Panc1 (cell line): Measurements from ENCODE around the gene CASP9. TPM values are rescaled to one million over a fixed set of nuclear protein-coding genes. Genes with fewer than 3 reads are reported as not detected.

ENCODE experiments used
- ATAC-seq: fragments of 200-7000 bp; cut with Tn5 transposase; 2 replicates; pipeline ENCODE4 v1.9.1; 2020; ENCODE audit warnings: mild to moderate bottlenecking, moderate library complexity
- BruUV-seq: library from RNA; stranded (reverse); fragments of 400-500 nt; replicated peaks from 2 replicates; lab custom pipeline; 2021; lab: Mats Ljungman, UMichigan
- CTCF ChIA-PET: fragments of 300-600 bp; sonication (Branson Sonifier 250); formaldehyde crosslinking; loops from one replicate; lab custom pipeline; 2022; ENCODE audit warnings: antibody characterized with exemption; lab: Charles Lee
- POLR2A ChIA-PET: fragments of 300-600 bp; sonication (Branson Sonifier 250); formaldehyde crosslinking; loops from one replicate; lab custom pipeline; 2022; ENCODE audit warnings: antibody characterized with exemption; lab: Charles Lee
- DNase-seq: peaks from one replicate; pipeline ENCODE4 v3.0.0-alpha.2; 2010; ENCODE audit warnings: low read depth, low spot score
- H3K27ac ChIP-seq: 2 replicates; pipeline ENCODE4 v1.5.1; 2011; ENCODE audit warnings: mild to moderate bottlenecking, low read length, inconsistent platforms
- H3K27me3 ChIP-seq: fragments of 200-500 bp; sonication (Bioruptor generic); 2 replicates; pipeline ENCODE4 v1.6.0; 2014; ENCODE audit warnings: low read length, inconsistent platforms; ENCODE audit not compliant: control insufficient read depth, insufficient read depth
- H3K36me3 ChIP-seq: fragments of 200-500 bp; sonication (Bioruptor generic); 2 replicates; pipeline ENCODE4 v1.5.1; 2014; ENCODE audit warnings: inconsistent platforms, mild to moderate bottlenecking, low read length, moderate library complexity; ENCODE audit not compliant: control insufficient read depth, insufficient read depth
- H3K4me1 ChIP-seq: 2 replicates; pipeline ENCODE4 v1.5.1; 2011; ENCODE audit warnings: inconsistent platforms, mild to moderate bottlenecking, low read length, moderate library complexity; ENCODE audit not compliant: control insufficient read depth, insufficient read depth
- H3K4me3 ChIP-seq, 2 experiments: 2 replicates each; pipeline ENCODE4 v1.5.1; 2011 to 2012; ENCODE audit warnings: low read depth in 2 of 2, low read length in 2 of 2, mild to moderate bottlenecking in 2 of 2, inconsistent platforms in 1 of 2, moderate library complexity in 1 of 2
- H3K9me3 ChIP-seq: fragments of 200-500 bp; sonication (Bioruptor generic); 2 replicates; pipeline ENCODE4 v1.5.1; 2014; ENCODE audit warnings: low read depth, mild to moderate bottlenecking, inconsistent platforms, low read length, moderate library complexity; ENCODE audit not compliant: control insufficient read depth, insufficient read depth
- POLR2AphosphoS5 ChIP-seq: IDR thresholded peaks from 2 replicates; pipeline ENCODE4 v1.6.1; 2012; ENCODE audit warnings: mild to moderate bottlenecking, low read depth, low read length, moderate library complexity
- SIN3A ChIP-seq: IDR thresholded peaks from 2 replicates; pipeline ENCODE4 v1.6.1; 2012; ENCODE audit warnings: low read depth, mild to moderate bottlenecking, low read length, moderate library complexity, borderline replicate concordance; ENCODE audit not compliant: insufficient read depth
- TCF7L2 ChIP-seq: IDR thresholded peaks from 2 replicates; pipeline ENCODE4 v1.6.1; 2011; ENCODE audit warnings: mild to moderate bottlenecking, low read depth, low read length, inconsistent platforms
- in situ Hi-C: cut with HindIII; loops from 2 replicates; pipeline ENCODE4 v1.10.0; 2016; ENCODE audit warnings: low sequenced_read_pairs, low pct_unique_long_range_greater_than_20kb
- intact Hi-C: fragments of 100-400 bp; cut with micrococcal nuclease; formaldehyde crosslinking; loops from one replicate; pipeline ENCODE4 v1.10.0; 2022; ENCODE audit not compliant: unreplicated experiment
- total RNA-seq: library from RNA; stranded (reverse); gene quantifications from one replicate; pipeline ENCODE4 v1.2.1, GENCODE V29; 2021; ENCODE audit not compliant: unreplicated experiment
- TF ChIP-seq, protein P1 (sequence below), 2 experiments: IDR thresholded peaks; 2 replicates each; pipeline ENCODE4 v1.6.1; 2011 to 2012; ENCODE audit warnings: low read depth in 2 of 2, control low read depth in 1 of 2, low read length in 1 of 2, mild to moderate bottlenecking in 1 of 2, moderate library complexity in 1 of 2; ENCODE audit not compliant: insufficient read depth in 1 of 2
- TF ChIP-seq, protein P2 (sequence below): fragments of 450-650 bp; IDR thresholded peaks from 2 replicates; pipeline ENCODE4 v1.5.1; 2017; ENCODE audit warnings: mild to moderate bottlenecking

Gene CASP9
- total RNA-seq, 1 experiment from 2014 or later = 7.5 TPM

DNA sequence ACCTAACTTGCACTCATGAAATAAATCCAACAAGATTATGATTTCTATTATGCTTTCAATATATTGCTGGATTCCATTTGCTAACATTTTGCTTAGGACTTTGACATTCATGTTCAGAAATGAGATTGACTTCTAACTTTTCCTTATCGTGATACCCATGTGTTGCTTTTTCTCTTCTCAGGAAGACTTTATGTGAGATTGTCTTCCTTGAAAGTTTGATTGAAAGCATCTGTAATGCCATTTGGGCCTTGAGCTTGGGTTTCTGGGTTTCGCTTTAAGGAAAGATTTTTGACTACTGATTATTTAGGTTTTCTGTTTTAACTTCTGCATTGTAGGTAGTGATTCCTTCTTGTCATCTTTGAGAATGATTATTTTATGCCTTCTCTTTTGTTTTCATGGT lies 33.0 kb upstream of the CASP9 start:
- CTCF ChIA-PET = no interaction called here
- POLR2A ChIA-PET = interaction anchor here (0.6 kb wide), 1 partner anchor 767 kb away, joined by 3 read pairs; no protein-coding TSS in a partner anchor
- DNase-seq = no peak
- intact Hi-C loops = no loop called here
- no peak for ATAC-seq
- no peak overlapping the region for H3K27ac ChIP-seq
- no peaks in the 10 kb centered on the region for H3K27me3 ChIP-seq
- no peak overlapping the region for H3K4me3 ChIP-seq
- no peaks in the 10 kb centered on the region for H3K9me3 ChIP-seq
- H3K36me3 ChIP-seq = peaks cover 7% of the 10 kb centered on the region; the same call in 1 of the 2 replicates
- in situ Hi-C loops = no loop called here
- H3K4me1 ChIP-seq = no peaks in the 10 kb centered on the region
- no peak for TF ChIP-seq POLR2AphosphoS5
- TF ChIP-seq TCF7L2 = no peak
- TF ChIP-seq, protein P1, sequence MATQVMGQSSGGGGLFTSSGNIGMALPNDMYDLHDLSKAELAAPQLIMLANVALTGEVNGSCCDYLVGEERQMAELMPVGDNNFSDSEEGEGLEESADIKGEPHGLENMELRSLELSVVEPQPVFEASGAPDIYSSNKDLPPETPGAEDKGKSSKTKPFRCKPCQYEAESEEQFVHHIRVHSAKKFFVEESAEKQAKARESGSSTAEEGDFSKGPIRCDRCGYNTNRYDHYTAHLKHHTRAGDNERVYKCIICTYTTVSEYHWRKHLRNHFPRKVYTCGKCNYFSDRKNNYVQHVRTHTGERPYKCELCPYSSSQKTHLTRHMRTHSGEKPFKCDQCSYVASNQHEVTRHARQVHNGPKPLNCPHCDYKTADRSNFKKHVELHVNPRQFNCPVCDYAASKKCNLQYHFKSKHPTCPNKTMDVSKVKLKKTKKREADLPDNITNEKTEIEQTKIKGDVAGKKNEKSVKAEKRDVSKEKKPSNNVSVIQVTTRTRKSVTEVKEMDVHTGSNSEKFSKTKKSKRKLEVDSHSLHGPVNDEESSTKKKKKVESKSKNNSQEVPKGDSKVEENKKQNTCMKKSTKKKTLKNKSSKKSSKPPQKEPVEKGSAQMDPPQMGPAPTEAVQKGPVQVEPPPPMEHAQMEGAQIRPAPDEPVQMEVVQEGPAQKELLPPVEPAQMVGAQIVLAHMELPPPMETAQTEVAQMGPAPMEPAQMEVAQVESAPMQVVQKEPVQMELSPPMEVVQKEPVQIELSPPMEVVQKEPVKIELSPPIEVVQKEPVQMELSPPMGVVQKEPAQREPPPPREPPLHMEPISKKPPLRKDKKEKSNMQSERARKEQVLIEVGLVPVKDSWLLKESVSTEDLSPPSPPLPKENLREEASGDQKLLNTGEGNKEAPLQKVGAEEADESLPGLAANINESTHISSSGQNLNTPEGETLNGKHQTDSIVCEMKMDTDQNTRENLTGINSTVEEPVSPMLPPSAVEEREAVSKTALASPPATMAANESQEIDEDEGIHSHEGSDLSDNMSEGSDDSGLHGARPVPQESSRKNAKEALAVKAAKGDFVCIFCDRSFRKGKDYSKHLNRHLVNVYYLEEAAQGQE (IDR thresholded peaks at IDR 0.05; ENCODE audit: insufficient read depth in 1 of 2, low read depth in 2 of 2, low read length in 1 of 2) = no peak
- TF ChIP-seq, protein P2, sequence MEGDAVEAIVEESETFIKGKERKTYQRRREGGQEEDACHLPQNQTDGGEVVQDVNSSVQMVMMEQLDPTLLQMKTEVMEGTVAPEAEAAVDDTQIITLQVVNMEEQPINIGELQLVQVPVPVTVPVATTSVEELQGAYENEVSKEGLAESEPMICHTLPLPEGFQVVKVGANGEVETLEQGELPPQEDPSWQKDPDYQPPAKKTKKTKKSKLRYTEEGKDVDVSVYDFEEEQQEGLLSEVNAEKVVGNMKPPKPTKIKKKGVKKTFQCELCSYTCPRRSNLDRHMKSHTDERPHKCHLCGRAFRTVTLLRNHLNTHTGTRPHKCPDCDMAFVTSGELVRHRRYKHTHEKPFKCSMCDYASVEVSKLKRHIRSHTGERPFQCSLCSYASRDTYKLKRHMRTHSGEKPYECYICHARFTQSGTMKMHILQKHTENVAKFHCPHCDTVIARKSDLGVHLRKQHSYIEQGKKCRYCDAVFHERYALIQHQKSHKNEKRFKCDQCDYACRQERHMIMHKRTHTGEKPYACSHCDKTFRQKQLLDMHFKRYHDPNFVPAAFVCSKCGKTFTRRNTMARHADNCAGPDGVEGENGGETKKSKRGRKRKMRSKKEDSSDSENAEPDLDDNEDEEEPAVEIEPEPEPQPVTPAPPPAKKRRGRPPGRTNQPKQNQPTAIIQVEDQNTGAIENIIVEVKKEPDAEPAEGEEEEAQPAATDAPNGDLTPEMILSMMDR = no peak
- TF ChIP-seq SIN3A = no peak
- no TSS peak for BruUV-seq

DNA sequence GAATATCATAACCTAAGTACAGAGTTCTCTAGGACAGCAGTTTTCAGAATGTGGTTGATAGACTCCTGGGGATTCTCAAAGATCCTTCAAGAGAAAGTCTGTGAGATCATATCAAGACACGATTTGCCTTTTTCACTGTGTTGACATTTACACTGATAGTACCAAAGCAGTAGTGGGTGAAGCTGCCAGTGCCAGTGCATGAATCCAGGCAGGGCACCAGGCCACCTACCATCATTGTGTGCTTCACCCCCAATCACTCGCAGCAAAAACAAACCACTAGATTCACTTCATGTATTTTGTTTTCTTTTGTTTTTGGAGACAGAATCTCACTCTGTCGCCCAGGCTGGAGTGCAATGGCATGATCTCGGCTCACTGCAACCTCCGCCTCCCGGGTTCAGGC lies 26.6 kb upstream of the CASP9 start:
- Histone ChIP-seq H3K9me3 (no peaks in the 10 kb centered on the region), H3K27ac (no peak overlapping the region), H3K36me3 (peaks cover 5% of the 10 kb centered on the region; the same call in 1 of the 2 replicates), H3K4me3 (no peak overlapping the region), H3K4me1 (no peaks in the 10 kb centered on the region), H3K27me3 (no peaks in the 10 kb centered on the region)
- BruUV-seq = no TSS peak
- ChIA-PET POLR2A (no interaction called here), CTCF (no interaction called here)
- TF ChIP-seq TCF7L2 = no peak
- no peak for TF ChIP-seq SIN3A
- TF ChIP-seq, protein P1 (IDR thresholded peaks at IDR 0.05; ENCODE audit: insufficient read depth in 1 of 2, low read depth in 2 of 2, low read length in 1 of 2) = no peak
- TF ChIP-seq POLR2AphosphoS5 = no peak
- TF ChIP-seq, protein P2 = no peak
- ATAC-seq (no peak), DNase-seq (no peak)
- in situ Hi-C loops = no loop called here
- intact Hi-C loops = no loop called here
